HEK293 (cell line): ENCODE data around the gene IRF2BPL.

Source experiments
- CTCF ChIP-seq: fragments of 450-650 bp; formaldehyde crosslinking; IDR thresholded peaks from 2 replicates; pipeline ENCODE4 v1.5.1; 2016; ENCODE audit warnings: missing biosample characterization, missing genetic modification characterization
- KLF16 ChIP-seq: fragments of 450-650 bp; formaldehyde crosslinking; IDR thresholded peaks from 2 replicates; pipeline ENCODE4 v1.5.1; 2017; ENCODE audit warnings: missing biosample characterization, missing genetic modification characterization
- ZBTB1 ChIP-seq: fragments of 450-650 bp; formaldehyde crosslinking; IDR thresholded peaks from 2 replicates; pipeline ENCODE4 v1.5.1; 2016; ENCODE audit warnings: missing biosample characterization, missing genetic modification characterization
- ZBTB21 ChIP-seq: fragments of 450-650 bp; formaldehyde crosslinking; IDR thresholded peaks from 2 replicates; pipeline ENCODE4 v1.5.1; 2017; ENCODE audit warnings: missing biosample characterization, missing genetic modification characterization
- ZBTB6 ChIP-seq: fragments of 450-650 bp; formaldehyde crosslinking; IDR thresholded peaks from 2 replicates; pipeline ENCODE4 v1.5.1; 2017; ENCODE audit warnings: missing biosample characterization, missing genetic modification characterization
- ZNF837 ChIP-seq: fragments of 450-650 bp; formaldehyde crosslinking; IDR thresholded peaks from 2 replicates; pipeline ENCODE4 v1.5.1; 2016; ENCODE audit warnings: missing biosample characterization, missing genetic modification characterization

- TF ChIP-seq ZBTB21 (tag by site-specific recombination) (no peak), CTCF (tag by site-specific recombination) (no peak), ZBTB1 (tag by site-specific recombination) (no peak), ZNF837 (tag by site-specific recombination) (no peak), KLF16 (tag by site-specific recombination) (no peak), ZBTB6 (tag by site-specific recombination) (no peak)
These were observed 53.5 kb downstream of the IRF2BPL start for GRCh38 chr14:76975051-76975450.
